Renal pelvis (tissue), 4 donors: ENCODE results near the gene ASCC2. TPM values are rescaled to one million over a fixed set of nuclear protein-coding genes. Genes with fewer than 3 reads are reported as not detected.
A peak's percentile ranks its signal among the peaks of the same experiment; 100 is the strongest.
"Not testable (repeated sequence)": the region's sequence is repeated elsewhere in the genome, so short reads cannot be mapped to it uniquely, and the experiment has no call there.

Source experiments
- DNase-seq: peaks from one replicate; pipeline ENCODE4 v3.0.0-alpha.2; 2013
- polyA plus RNA-seq, 3 donors: library from polyadenylated mRNA; unstranded; fragments of 120-200 nt; gene quantifications; one replicate each; pipeline ENCODE4 v1.2.1, GENCODE V29; 2013; ENCODE audit not compliant: insufficient read length in 3 of 3

Gene ASCC2
- polyA plus RNA-seq, 3 donors: 49.1 to 54.4 (median 52.1) TPM

DNA sequence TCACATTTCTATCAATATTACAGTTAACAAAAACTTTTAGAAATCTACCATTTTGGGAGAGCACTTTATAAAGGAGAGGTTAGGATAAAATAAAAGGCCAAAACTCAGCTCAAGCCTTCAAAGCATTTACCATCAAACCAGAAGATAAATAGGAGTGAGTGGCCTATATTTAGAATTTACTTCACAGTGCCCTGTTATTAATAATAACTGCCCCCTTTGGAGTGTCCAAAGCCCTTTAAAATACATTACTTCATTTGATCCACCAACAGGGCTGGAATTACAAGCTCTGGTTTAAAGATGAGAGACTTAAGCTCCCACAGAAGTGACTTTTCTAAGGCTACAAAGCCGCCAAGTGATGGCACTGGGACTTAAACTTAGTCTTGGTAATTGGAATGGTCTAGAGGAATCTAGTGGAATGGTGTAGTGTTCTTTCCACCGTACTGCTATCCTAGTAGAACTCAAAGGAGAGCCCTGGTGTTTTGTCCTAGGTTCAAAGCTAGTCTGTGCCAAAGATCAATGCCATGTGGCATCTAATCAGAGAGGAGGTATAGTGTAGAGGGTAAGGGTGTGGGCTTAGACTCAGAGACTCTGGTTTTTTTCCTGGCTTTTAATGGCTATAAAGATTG lies 23.7 kb upstream of the ASCC2 start:
- no peak for DNase-seq

GRCh38 chr22:29860006-29860766 lies 22.1 kb upstream of the ASCC2 start:
- DNase-seq: no peak

DNA sequence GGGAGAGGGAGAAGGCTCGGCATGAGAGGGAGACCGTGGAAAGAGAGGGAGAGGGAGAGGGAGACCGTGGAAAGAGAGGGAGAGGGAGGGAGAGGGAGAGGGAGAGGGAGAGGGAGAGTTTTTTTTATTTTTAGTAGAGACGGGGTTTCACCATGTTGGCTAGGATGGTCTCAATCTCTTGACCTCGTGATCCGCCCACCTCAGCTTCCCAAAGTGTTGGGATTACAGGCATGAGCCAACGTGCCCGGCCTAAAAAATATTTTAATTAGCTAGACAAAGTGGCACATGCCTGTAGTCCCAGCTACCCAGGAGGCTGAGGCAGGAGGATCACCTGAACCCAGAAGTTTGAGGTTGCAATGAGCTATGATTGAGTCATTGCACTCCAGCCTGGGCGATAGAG lies 21.0 kb upstream of the ASCC2 start:
- not testable (repeated sequence) for DNase-seq

DNA sequence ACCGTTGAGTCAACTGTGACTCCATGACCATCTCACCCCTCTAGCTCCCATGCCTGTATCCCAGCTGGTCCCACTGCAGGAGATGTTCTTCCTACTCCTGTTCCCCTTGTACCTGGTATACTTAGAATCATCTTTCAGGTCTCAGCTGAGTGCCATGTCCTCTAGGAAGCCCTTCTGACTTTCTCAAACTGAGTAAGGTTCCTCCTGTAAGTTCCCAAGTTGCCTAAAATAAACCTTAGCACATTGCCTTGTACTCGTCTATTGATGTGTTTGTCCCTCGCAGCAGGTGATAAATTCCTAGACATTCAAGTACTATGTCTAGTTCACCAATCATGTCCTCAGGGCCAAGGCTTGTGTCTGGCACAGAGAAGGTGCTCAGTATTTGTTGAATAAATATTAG lies 18.4 kb upstream of the ASCC2 start:
- no peak for DNase-seq

DNA sequence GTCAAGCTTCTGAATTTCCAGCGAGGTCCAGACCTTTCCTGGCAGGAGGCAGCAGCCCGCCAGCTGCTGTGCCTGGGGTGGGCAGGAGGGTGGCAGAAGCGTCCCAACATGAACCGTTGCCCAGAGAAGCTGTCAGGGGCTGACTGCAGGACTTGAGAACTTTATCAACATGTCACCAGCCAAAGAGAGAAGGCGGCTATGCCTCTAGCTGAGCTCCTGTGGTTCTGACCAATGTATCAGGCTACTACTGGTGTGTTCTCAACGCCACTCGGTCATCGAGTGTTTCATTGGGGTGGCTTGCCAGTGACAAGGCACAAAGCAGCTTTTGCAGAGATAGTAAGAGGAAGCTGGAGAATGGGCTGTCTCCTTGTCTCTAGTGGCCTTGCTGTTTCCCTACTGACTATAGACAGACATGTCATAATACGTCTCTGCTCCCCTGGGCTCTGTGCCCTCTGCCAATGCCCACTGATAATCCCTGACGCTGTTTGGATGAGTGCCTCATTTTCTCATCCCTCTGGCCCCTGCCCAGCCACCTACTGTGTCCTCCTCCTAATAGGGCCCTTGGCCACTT lies 17.6 kb upstream of the ASCC2 start:
- DNase-seq: no peak

DNA sequence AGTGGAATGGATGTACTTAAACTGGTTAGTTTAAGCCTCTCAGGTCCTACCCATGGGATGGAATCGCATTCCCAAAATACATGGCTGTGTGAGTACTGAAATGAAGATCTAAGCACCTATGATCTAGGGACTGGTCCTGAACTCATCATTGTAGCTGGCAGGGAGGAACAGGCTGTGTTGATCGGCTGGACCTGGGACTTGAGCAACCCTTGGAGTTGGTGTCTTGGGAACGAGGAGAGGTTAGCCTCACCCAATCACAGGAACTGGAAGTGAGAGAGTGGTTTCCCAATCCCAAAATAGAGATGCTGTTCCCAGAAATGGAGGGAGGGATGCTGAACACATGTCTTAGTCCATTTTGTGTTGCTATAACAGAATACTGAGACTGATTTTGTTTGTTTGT lies 16.4 kb upstream of the ASCC2 start:
- DNase-seq: no peak

- DNase-seq: no peak
Observed at GRCh38 chr22:29848111-29848510, 10.0 kb upstream of the ASCC2 start.

- no peak for DNase-seq
Observed at GRCh38 chr22:29846290-29846689, 8.2 kb upstream of the ASCC2 start.

GRCh38 chr22:29842740-29843139 lies 4.7 kb upstream of the ASCC2 start:
- no peak for DNase-seq

- no peak for DNase-seq
Observed at GRCh38 chr22:29842172-29842571, 4.1 kb upstream of the ASCC2 start.

DNA sequence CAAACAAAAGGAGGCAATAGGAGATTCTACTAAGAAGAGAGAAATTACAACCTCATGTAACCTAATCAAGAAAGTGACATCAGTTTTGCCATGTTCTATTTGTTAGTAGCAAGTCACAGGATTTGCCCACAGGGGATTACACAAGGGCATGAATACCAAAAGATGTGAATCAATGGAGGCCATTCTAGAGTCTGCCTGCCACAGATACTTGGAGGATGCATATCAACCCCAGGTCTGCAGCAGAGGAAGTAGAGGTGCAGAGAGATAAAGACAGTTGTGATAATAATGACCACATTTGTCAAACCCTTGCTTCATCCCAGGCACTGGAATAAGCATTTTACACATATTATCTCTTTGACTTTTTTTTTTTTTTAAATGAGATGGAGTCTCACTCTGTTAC lies 2.4 kb upstream of the ASCC2 start:
- DNase-seq: no peak

DNA sequence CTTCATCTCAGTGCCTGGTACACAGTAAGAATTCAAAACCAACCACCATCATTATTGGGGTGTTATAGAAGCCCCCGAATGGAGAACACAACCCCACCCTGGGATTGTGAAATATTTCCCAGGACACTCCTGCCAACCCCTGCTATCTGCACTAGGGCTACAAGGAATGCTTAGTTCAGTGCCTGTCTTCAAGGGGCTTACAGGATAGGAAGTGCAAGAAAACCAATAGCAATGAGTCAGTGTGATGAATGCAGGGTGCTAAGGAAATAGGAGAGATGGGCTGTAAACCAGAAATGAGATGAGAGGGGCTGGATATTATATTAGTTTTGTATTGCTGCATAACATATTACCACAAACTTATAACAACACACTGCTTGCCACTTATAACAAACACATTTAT lies 965 bp upstream of the ASCC2 start:
- DNase-seq: no peak

GRCh38 chr22:29838599-29838956 lies 504 bp upstream of the ASCC2 start:
- no peak for DNase-seq

- not testable (repeated sequence) for DNase-seq
Observed at GRCh38 chr22:29836791-29837370, 1.2 kb downstream of the ASCC2 start.

DNA sequence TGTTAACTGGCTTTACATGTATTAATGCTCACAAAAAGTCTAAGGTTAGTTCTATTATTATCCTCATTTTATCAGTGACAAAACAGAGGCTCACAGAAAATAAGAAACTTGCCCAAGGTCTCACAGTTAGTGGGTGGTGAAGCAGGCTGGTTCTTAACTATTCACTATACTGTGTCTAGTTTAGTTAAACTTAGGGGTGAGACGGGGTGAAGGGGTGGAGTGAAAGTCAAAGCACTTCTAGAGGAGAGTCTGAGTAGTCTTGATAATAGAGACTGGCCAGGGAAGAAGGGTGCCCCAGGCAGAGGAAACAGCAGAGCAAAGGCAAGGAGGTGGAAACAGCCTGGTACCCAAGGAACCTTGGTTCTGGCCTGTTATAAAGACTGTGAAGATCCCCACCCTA lies 4.0 kb downstream of the ASCC2 start:
- DNase-seq: no peak

GRCh38 chr22:29833392-29833965 lies 4.6 kb downstream of the ASCC2 start:
- DNase-seq: peak; percentile 29

- no peak for DNase-seq
Observed at GRCh38 chr22:29831958-29832357, 6.1 kb downstream of the ASCC2 start.

- DNase-seq: no peak
Observed at GRCh38 chr22:29831186-29831921, 6.7 kb downstream of the ASCC2 start.

DNA sequence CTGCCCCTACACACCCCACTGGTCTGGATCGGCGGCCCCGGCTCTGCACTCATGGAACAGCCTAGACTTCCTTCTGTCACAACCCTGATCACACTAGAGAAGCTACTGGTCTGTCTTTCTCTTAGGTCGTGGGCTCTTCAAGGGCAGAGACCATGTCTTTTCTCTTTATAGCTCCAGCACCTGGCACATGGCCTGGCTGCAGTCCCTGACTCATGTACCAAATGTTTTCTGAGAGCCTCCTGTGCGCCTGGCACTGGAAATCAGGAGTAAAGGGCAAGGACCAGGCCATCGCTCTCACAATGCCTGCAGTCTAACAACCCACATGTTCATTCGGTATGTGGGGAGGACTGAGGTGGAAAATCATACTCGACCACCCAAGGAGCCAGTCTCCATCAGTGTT lies 7.5 kb downstream of the ASCC2 start:
- DNase-seq: no peak

DNA sequence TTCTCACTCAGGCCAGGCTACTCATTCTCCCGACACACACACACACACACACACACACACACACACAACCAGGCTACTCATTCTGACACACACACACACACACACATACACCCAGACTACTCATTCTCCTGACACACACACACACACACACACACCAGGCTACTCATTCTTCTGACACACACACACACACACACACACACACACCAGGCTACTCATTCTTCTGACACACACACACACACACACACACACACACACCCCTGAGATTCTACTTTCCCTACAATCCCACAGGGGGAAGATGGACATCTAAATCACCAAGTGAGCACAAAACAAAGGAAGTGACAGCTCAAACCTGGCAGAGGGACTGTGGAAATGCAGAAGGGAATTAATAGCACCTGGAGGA lies 10.3 kb downstream of the ASCC2 start:
- DNase-seq: not testable (repeated sequence)

DNA sequence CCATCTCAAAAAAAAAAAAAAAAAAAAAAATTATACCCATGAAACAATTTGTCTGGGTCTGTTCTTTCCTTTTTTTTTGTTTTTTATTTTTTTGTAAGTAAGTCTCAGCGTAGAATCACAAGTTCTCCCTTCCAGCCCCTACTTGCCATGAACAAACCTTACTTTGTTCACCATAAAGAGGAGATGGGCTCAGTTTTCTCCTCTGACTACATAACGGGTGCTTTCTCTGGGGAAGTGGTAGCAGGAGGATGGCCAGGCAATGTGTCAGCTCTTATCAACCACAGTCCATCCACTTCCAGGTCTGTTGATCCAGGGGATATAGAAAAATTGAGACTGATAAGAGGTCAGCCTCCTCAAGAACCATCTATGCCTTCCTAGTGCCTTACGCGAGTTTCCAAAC lies 11.0 kb downstream of the ASCC2 start:
- no peak for DNase-seq

GRCh38 chr22:29825578-29825977 lies 12.5 kb downstream of the ASCC2 start:
- no peak for DNase-seq
